ENCODE measurements around the gene CRYBG1.

Gene CRYBG1

GRCh38 chr6:106476331-106477105 lies 116.0 kb downstream of the CRYBG1 start:
- no peaks in the 10 kb centered on the region for H3K9me3 Mint-ChIP-seq
- H3K4me3 Mint-ChIP-seq, result no peak overlapping the region
- H3K4me1 Mint-ChIP-seq, result no peaks in the 10 kb centered on the region
- no peak overlapping the region for H3K27ac Mint-ChIP-seq (ENCODE audit: low read depth)
- peaks cover 2% of the 10 kb centered on the region for H3K36me3 Mint-ChIP-seq (ENCODE audit: insufficient read depth)
- ATAC-seq (replicated peaks; ENCODE audit: extremely low read depth, poor library complexity, severe bottlenecking), result no peak
- no peak for DNase-seq (ENCODE audit: low spot score in 2 of 2)
- H3K27me3 Mint-ChIP-seq, result no peaks in the 10 kb centered on the region

- H3K36me3 Mint-ChIP-seq (ENCODE audit: insufficient read depth), result peaks cover 2% of the 10 kb centered on the region
- no peaks in the 10 kb centered on the region for H3K9me3 Mint-ChIP-seq
- H3K27ac Mint-ChIP-seq (ENCODE audit: low read depth), result no peak overlapping the region
- H3K4me3 Mint-ChIP-seq, result no peak overlapping the region
- DNase-seq (ENCODE audit: low spot score in 2 of 2) (no peak), ATAC-seq (replicated peaks; ENCODE audit: extremely low read depth, poor library complexity, severe bottlenecking) (no peak)
- H3K4me1 Mint-ChIP-seq, result no peaks in the 10 kb centered on the region
- no peaks in the 10 kb centered on the region for H3K27me3 Mint-ChIP-seq
These were observed 116.6 kb downstream of the CRYBG1 start for GRCh38 chr6:106477146-106477545.

DNA sequence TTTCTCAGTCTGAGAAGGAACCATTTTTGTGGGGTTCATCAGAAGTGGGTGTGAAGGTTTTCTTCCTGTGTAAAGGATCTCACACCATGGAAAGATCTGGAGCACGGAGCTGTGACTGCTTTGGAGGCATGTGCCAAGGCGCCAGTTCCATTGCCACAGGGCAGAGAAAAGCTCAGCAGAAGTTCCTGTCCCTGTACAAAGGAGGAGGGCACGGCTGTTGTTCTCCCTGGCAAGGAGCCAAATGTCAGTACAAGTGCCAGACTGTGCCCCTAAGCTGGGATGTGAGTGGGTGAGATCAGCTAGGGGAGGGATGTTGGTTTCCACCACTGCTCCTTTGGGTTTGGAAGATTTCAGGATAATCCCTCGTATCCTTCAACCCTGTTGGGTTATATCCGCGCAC lies 117.3 kb downstream of the CRYBG1 start:
- Mint-ChIP-seq H3K36me3 (ENCODE audit: insufficient read depth) (peaks cover 2% of the 10 kb centered on the region), H3K27ac (ENCODE audit: low read depth) (no peak overlapping the region), H3K9me3 (no peaks in the 10 kb centered on the region), H3K4me3 (no peak overlapping the region), H3K4me1 (no peaks in the 10 kb centered on the region), H3K27me3 (no peaks in the 10 kb centered on the region)
- no peak for ATAC-seq (replicated peaks; ENCODE audit: extremely low read depth, poor library complexity, severe bottlenecking)
- DNase-seq (ENCODE audit: low spot score in 2 of 2), result no peak

- no peaks in the 10 kb centered on the region for H3K4me1 Mint-ChIP-seq
- no peak overlapping the region for H3K27ac Mint-ChIP-seq (ENCODE audit: low read depth)
- H3K36me3 Mint-ChIP-seq (ENCODE audit: insufficient read depth), result peaks cover 2% of the 10 kb centered on the region
- ATAC-seq (replicated peaks; ENCODE audit: extremely low read depth, poor library complexity, severe bottlenecking) (no peak), DNase-seq (ENCODE audit: low spot score in 2 of 2) (no peak)
- H3K27me3 Mint-ChIP-seq, result no peaks in the 10 kb centered on the region
- H3K4me3 Mint-ChIP-seq, result no peak overlapping the region
- no peaks in the 10 kb centered on the region for H3K9me3 Mint-ChIP-seq
These were observed 125.7 kb downstream of the CRYBG1 start for GRCh38 chr6:106486236-106486635.

- Mint-ChIP-seq H3K4me1 (no peaks in the 10 kb centered on the region), H3K36me3 (ENCODE audit: insufficient read depth) (peaks cover 2% of the 10 kb centered on the region), H3K4me3 (no peak overlapping the region), H3K27ac (ENCODE audit: low read depth) (no peak overlapping the region), H3K9me3 (no peaks in the 10 kb centered on the region), H3K27me3 (no peaks in the 10 kb centered on the region)
- no peak for DNase-seq (ENCODE audit: low spot score in 2 of 2)
- ATAC-seq (replicated peaks; ENCODE audit: extremely low read depth, poor library complexity, severe bottlenecking), result no peak
These were observed 128.2 kb downstream of the CRYBG1 start for GRCh38 chr6:106488494-106489370.

GRCh38 chr6:106490030-106490429 lies 129.5 kb downstream of the CRYBG1 start:
- no peak for DNase-seq (ENCODE audit: low spot score in 2 of 2)

GRCh38 chr6:106490436-106490835 lies 129.9 kb downstream of the CRYBG1 start:
- no peak overlapping the region for H3K4me3 Mint-ChIP-seq
- peaks cover 2% of the 10 kb centered on the region for H3K36me3 Mint-ChIP-seq (ENCODE audit: insufficient read depth)
- H3K27me3 Mint-ChIP-seq, result no peaks in the 10 kb centered on the region
- H3K27ac Mint-ChIP-seq (ENCODE audit: low read depth), result no peak overlapping the region
- DNase-seq (ENCODE audit: low spot score in 2 of 2), result no peak
- no peaks in the 10 kb centered on the region for H3K4me1 Mint-ChIP-seq
- H3K9me3 Mint-ChIP-seq, result no peaks in the 10 kb centered on the region
- no peak for ATAC-seq (replicated peaks; ENCODE audit: extremely low read depth, poor library complexity, severe bottlenecking)

More at GRCh38 chr6:106490030-106490429, 129.5 kb downstream of the CRYBG1 start:
- ATAC-seq (replicated peaks; ENCODE audit: extremely low read depth, poor library complexity, severe bottlenecking), result no peak
- peaks cover 2% of the 10 kb centered on the region for H3K36me3 Mint-ChIP-seq (ENCODE audit: insufficient read depth)
- no peak overlapping the region for H3K27ac Mint-ChIP-seq (ENCODE audit: low read depth)
- no peak overlapping the region for H3K4me3 Mint-ChIP-seq
- H3K9me3 Mint-ChIP-seq, result no peaks in the 10 kb centered on the region
- H3K27me3 Mint-ChIP-seq, result no peaks in the 10 kb centered on the region
- H3K4me1 Mint-ChIP-seq, result no peaks in the 10 kb centered on the region

- Mint-ChIP-seq H3K36me3 (ENCODE audit: insufficient read depth) (peaks cover under 1% of the 10 kb centered on the region), H3K9me3 (no peaks in the 10 kb centered on the region), H3K4me1 (no peaks in the 10 kb centered on the region), H3K4me3 (no peak overlapping the region), H3K27ac (ENCODE audit: low read depth) (no peak overlapping the region), H3K27me3 (no peaks in the 10 kb centered on the region)
- ATAC-seq (replicated peaks; ENCODE audit: extremely low read depth, poor library complexity, severe bottlenecking), result no peak
- no peak for DNase-seq (ENCODE audit: low spot score in 2 of 2)
These were observed 130.5 kb downstream of the CRYBG1 start for GRCh38 chr6:106490974-106491373.

GRCh38 chr6:106495014-106495413 lies 134.5 kb downstream of the CRYBG1 start:
- Mint-ChIP-seq H3K27me3 (no peaks in the 10 kb centered on the region), H3K36me3 (ENCODE audit: insufficient read depth) (no peaks in the 10 kb centered on the region), H3K27ac (ENCODE audit: low read depth) (no peak overlapping the region), H3K4me1 (no peaks in the 10 kb centered on the region), H3K4me3 (no peak overlapping the region), H3K9me3 (no peaks in the 10 kb centered on the region)
- no peak for ATAC-seq (replicated peaks; ENCODE audit: extremely low read depth, poor library complexity, severe bottlenecking)
- DNase-seq (ENCODE audit: low spot score in 2 of 2), result no peak

DNA sequence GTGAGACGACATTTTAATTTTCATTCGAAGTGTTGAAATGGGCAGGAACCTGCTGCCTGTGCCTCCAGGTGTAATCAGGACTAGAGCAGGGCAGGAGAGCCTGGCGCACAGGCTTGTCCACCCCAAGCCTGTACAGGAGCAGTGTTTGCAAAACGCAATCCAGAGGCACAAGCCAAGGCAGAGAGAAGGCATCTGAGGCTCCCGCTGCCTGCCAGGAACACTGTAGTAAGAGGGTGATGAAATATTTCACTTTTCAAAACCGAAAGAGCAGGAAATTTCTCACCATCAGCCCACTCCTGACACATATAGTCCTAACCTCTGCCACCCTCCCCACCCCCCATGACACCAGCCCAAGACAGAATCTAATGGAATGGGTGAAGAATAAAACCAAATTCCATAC lies 136.3 kb downstream of the CRYBG1 start:
- DNase-seq (ENCODE audit: low spot score in 2 of 2) (no peak), ATAC-seq (replicated peaks; ENCODE audit: extremely low read depth, poor library complexity, severe bottlenecking) (no peak)
- no peaks in the 10 kb centered on the region for H3K4me1 Mint-ChIP-seq

DNA sequence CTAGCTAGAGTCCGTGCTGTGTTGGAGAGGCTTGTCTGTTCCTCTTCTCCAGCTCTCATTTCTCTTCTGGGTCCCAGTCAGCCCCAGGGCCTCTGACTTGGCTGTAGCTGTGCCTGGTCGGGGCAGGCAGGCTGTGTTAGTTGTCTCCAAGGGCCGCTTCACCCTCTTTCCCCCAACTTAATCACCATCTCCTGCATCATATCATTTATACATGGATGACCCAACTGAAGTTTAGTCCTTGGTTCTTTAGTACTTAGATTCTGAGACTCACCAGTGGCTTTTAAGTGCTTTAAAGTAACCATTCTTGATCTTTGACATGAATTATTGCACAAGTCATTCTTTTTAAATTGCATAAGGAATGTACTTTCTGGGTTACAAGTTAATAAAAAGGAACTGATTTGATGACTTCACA lies 141.4 kb downstream of the CRYBG1 start:
- Mint-ChIP-seq H3K27me3 (no peaks in the 10 kb centered on the region), H3K27ac (ENCODE audit: low read depth) (no peak overlapping the region), H3K9me3 (no peaks in the 10 kb centered on the region), H3K4me1 (no peaks in the 10 kb centered on the region), H3K36me3 (ENCODE audit: insufficient read depth) (no peaks in the 10 kb centered on the region), H3K4me3 (no peak overlapping the region)
- DNase-seq (ENCODE audit: low spot score in 2 of 2) (no peak), ATAC-seq (replicated peaks; ENCODE audit: extremely low read depth, poor library complexity, severe bottlenecking) (no peak)

More for the DNA sequence above, 136.3 kb downstream of the CRYBG1 start:
- no peak overlapping the region for H3K4me3 Mint-ChIP-seq
- no peaks in the 10 kb centered on the region for H3K36me3 Mint-ChIP-seq (ENCODE audit: insufficient read depth)
- H3K27me3 Mint-ChIP-seq, result no peaks in the 10 kb centered on the region
- no peak overlapping the region for H3K27ac Mint-ChIP-seq (ENCODE audit: low read depth)
- H3K9me3 Mint-ChIP-seq, result no peaks in the 10 kb centered on the region

GRCh38 chr6:106502559-106502958 lies 142.0 kb downstream of the CRYBG1 start:
- H3K36me3 Mint-ChIP-seq (ENCODE audit: insufficient read depth), result no peaks in the 10 kb centered on the region
- ATAC-seq (replicated peaks; ENCODE audit: extremely low read depth, poor library complexity, severe bottlenecking), result no peak
- H3K4me1 Mint-ChIP-seq, result no peaks in the 10 kb centered on the region
- H3K27ac Mint-ChIP-seq (ENCODE audit: low read depth), result no peak overlapping the region
- no peak for DNase-seq (ENCODE audit: low spot score in 2 of 2)
- no peaks in the 10 kb centered on the region for H3K9me3 Mint-ChIP-seq
- no peak overlapping the region for H3K4me3 Mint-ChIP-seq
- no peaks in the 10 kb centered on the region for H3K27me3 Mint-ChIP-seq

DNA sequence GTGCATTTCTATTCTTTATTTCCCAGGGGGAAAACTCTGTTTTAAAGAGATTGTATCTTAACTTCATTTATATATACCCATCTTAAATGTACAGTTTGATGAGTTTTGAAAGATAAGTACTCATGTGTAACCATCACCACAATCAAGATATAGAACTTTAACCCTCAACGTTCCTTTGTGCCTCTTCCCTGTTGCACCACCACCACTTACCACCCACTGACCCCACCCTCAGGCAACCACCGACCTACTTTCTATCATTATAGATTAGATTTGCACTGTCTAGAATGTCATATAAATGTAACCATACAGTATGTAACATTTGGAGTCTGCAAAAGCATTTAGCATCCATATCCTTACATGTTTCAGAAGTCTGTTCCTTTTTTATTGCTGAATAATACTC lies 147.8 kb downstream of the CRYBG1 start:
- Mint-ChIP-seq H3K27me3 (no peaks in the 10 kb centered on the region), H3K4me3 (no peak overlapping the region), H3K36me3 (ENCODE audit: insufficient read depth) (peaks cover 7% of the 10 kb centered on the region), H3K4me1 (peaks cover 23% of the 10 kb centered on the region), H3K27ac (ENCODE audit: low read depth) (no peak overlapping the region), H3K9me3 (no peaks in the 10 kb centered on the region)
- no peak for ATAC-seq (replicated peaks; ENCODE audit: extremely low read depth, poor library complexity, severe bottlenecking)
- DNase-seq (ENCODE audit: low spot score in 2 of 2), result no peak

Data from central memory CD8-positive, alpha-beta T cell (primary cell).